D721Med (cell line): ENCODE data around the gene ZMYND11.

ENCODE experiments used
- DNase-seq: peaks from one replicate; pipeline ENCODE4 v3.0.0; 2011; ENCODE audit warnings: low spot score; ENCODE audit not compliant: insufficient read length
- FAIRE-seq: peaks from 2 replicates; lab custom pipeline; 2011; peaks lifted over from hg19 to GRCh38; lab: Jason Lieb, UNC
- TF ChIP-seq, protein P1 (sequence below): IDR thresholded peaks from 2 replicates; pipeline ENCODE4 v1.5.1; 2012; ENCODE audit warnings: mild to moderate bottlenecking, control low read depth; ENCODE audit not compliant: insufficient read depth; ENCODE audit errors: missing control alignments

Gene ZMYND11

DNA sequence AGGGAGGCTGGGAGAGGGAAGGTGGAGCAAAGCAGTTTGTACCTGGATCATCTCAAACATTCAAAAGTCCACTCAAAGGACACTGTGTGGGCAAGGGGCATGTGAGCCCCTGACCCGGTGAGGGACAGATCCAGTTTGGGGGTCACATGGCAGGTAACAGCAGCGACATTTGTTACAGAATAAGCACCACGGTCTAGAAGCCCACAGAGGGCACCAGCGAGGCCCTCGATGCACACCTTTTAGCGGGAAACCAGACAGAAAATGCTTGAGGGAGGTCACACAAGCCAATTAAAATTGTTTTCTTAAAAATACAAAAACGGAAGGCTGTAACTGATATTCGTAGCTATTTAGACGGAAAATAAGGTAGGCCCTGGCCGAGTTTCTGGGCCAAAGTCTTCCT, 144.4 kb downstream of the ZMYND11 start:
- FAIRE-seq (no peak), DNase-seq (no peak)
- TF ChIP-seq, protein P1, sequence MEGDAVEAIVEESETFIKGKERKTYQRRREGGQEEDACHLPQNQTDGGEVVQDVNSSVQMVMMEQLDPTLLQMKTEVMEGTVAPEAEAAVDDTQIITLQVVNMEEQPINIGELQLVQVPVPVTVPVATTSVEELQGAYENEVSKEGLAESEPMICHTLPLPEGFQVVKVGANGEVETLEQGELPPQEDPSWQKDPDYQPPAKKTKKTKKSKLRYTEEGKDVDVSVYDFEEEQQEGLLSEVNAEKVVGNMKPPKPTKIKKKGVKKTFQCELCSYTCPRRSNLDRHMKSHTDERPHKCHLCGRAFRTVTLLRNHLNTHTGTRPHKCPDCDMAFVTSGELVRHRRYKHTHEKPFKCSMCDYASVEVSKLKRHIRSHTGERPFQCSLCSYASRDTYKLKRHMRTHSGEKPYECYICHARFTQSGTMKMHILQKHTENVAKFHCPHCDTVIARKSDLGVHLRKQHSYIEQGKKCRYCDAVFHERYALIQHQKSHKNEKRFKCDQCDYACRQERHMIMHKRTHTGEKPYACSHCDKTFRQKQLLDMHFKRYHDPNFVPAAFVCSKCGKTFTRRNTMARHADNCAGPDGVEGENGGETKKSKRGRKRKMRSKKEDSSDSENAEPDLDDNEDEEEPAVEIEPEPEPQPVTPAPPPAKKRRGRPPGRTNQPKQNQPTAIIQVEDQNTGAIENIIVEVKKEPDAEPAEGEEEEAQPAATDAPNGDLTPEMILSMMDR = no peak

DNA sequence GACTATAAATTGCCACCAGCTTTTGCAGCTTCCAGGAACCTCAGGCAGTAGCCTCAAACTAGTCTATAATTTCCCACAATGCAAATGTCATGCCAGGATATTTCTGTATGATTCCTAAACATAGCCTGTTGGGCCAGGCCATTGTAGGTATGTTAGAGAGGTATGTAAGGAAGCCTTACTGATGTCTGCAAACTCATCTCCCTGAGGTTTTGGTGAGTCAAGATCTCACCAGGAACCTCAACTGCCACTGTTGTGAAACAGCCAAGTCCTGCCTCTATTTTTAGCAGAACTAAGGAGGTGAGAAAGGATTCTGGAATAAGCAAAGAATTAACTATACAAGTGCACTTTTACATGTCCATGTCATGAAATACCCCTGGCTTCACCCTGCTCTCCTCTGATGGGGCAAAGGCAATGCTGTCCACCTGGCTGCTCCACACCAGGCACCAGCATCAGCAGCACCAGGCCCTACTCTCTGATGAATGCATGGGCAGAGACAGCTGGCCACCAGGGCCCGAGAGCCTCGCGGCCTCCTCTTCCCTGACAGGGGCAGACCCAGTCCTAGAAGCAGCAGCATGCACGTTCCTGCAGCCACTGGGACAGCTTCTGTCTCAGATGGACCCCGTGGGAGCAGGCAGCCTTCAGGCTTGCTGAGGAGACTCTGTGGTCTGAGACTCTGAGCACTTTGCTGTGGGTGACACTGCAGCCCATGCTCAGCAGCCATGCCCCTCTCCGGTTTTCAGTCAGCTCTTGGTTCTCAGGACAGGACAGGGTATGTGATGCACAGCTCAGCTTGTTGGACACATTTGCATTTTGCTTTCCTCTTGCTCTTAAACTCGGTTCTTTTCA, 147.3 kb downstream of the ZMYND11 start:
- FAIRE-seq = no peak
- DNase-seq = no peak
- TF ChIP-seq, protein P1 = no peak

DNA sequence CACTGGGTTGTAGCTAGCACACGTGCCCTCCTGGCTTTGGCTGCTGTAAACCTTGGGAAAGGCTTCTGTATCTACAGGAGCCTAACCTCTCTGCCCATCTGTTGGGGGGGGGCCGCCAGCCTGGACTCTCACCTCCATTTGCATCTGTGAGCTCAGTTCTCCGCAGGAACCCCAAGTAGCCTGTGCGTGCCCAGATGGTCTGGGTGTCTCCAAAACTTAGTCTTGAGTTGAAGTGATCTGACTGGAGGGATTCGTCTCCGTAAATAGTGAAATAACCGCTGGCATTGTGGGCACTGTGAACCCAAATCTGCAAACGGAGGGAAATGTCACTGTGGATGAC, 147.9 kb downstream of the ZMYND11 start:
- TF ChIP-seq, protein P1 = no peak
- DNase-seq (no peak), FAIRE-seq (no peak)

DNA sequence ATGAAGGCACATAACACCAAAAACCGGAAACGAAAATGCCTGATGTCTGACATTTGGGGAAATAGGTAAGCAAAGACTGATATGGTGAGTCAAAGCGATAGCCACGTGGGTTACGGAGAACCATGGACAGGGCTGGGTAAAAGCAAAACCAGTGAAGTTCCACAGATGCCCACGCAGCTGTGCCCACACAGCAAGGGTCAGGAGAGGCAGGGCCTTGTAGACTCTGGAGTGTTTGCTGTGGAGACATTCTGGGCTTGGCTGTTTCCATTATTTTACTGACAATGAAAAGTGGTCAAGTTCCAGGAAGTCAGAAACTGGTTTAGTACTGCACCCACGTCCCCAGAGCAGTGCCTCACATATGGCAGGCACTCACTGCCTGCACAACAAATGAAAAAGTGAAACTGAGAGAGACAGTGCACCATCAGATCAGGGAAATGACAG, 148.7 kb downstream of the ZMYND11 start:
- TF ChIP-seq, protein P1 = no peak
- DNase-seq (no peak), FAIRE-seq (no peak)

DNA sequence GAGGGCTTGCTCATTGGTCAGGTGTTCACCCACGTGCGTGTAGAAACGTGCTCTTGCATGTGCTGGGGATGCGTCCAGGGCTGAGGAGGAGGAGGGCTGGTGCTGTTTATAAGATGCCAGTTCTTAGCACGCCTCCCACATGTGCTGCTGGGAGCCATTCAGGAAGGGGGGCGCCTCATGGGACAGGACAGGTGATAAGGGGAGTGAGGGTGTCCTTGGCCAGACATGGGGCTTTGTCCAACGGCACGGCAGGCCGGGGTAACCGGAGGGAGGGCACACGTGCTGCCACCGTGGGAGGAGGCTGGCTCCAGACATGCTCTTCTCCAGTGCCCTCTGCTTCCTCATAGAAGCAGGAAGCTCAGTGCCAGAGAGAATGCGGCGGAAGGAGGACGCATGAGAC, 150.0 kb downstream of the ZMYND11 start:
- TF ChIP-seq, protein P1 = no peak
- no peak for FAIRE-seq
- no peak for DNase-seq

DNA sequence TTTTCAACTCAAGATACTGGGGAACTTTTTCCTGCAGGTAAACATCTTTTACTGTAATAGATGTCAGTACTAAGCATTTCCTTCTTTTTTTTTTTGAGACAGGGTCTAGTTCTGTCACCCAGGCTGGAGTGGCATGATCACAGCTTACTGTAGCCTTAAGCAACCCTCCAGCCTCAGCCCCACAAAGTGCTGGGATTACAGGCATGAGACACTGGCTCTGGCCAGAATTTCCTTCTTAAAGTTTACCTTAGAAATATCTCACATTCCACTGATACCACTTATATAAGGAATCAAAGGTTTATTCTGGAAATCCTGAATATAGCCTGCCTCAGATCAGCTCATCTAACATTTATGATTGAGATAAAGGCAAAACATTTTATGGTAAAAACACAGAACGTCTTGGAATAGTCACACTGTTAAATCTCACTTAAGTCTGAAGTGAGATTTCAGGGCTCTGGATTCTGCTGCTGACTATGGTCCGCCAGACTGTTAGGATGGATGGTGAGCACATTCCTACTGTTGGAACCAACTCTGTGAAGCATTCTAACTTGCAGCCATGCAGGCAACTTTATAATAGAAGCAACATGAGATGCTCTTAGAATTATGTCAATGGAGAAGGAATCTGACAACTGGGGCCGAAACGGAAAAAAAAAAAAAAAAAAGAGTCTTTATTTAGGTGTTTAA, 151.9 kb downstream of the ZMYND11 start:
- DNase-seq = no peak
- no peak for FAIRE-seq

More for the DNA sequence above, 151.9 kb downstream of the ZMYND11 start:
- TF ChIP-seq, protein P1 = no peak
